NCI-H1417 (cell line): ENCODE data around the gene TGFB1I1.
"Not testable (repeated sequence)": the region's sequence is repeated elsewhere in the genome, so short reads cannot be mapped to it uniquely, and the experiment has no call there.

ENCODE experiments used
- DNase-seq, 3 experiments: peaks; one replicate each; lab custom pipeline; 2025; lab: John Stamatoyannopoulos, UW

TGFB1I1 gene

GRCh38 chr16:31471241-31471874 lies 594 bp upstream of the TGFB1I1 start:
- no peak for DNase-seq

- DNase-seq = peak in 1 of 3 experiments; percentile 36
These were observed 804 bp downstream of the TGFB1I1 start for GRCh38 chr16:31472709-31473203.

GRCh38 chr16:31473264-31473984 lies 1.5 kb downstream of the TGFB1I1 start:
- DNase-seq = no peak

GRCh38 chr16:31474173-31474714 lies 2.3 kb downstream of the TGFB1I1 start:
- DNase-seq = no peak

- no peak for DNase-seq
These were observed 3.1 kb downstream of the TGFB1I1 start for GRCh38 chr16:31474773-31475738.

- no peak for DNase-seq
These were observed 4.0 kb downstream of the TGFB1I1 start for GRCh38 chr16:31475946-31476302.

- DNase-seq = no peak
These were observed 4.6 kb downstream of the TGFB1I1 start for GRCh38 chr16:31476303-31477219.

- DNase-seq = no peak
These were observed 5.6 kb downstream of the TGFB1I1 start for GRCh38 chr16:31477220-31478216.

- DNase-seq = no peak
These were observed 7.0 kb downstream of the TGFB1I1 start for GRCh38 chr16:31478956-31479355.

GRCh38 chr16:31479751-31480150 lies 7.8 kb downstream of the TGFB1I1 start:
- DNase-seq = no peak

- peak in 1 of 3 experiments; percentile 2 for DNase-seq
These were observed 9.0 kb downstream of the TGFB1I1 start for GRCh38 chr16:31480851-31481536.

- DNase-seq = no peak
These were observed 11.1 kb downstream of the TGFB1I1 start, which contains the start of gene SLC5A2 for GRCh38 chr16:31483081-31483480. Gene SLC5A2, plus strand, starts transcription at chr16:31483123. Its CDS starts 14 bp downstream, at chr16:31483137.

GRCh38 chr16:31484048-31484447 lies 12.1 kb downstream of the TGFB1I1 start:
- not testable (repeated sequence) for DNase-seq

GRCh38 chr16:31484491-31485171 lies 12.7 kb downstream of the TGFB1I1 start:
- no peak for DNase-seq

- DNase-seq = no peak
These were observed 13.6 kb downstream of the TGFB1I1 start for GRCh38 chr16:31485571-31485970.

- DNase-seq = no peak
These were observed 14.1 kb downstream of the TGFB1I1 start for GRCh38 chr16:31486045-31486444.

GRCh38 chr16:31487071-31487719 lies 15.2 kb downstream of the TGFB1I1 start:
- no peak for DNase-seq
